Prostate gland (tissue), 2 donors: ENCODE results near the gene P3H2. TPM values are rescaled to one million over a fixed set of nuclear protein-coding genes. Genes with fewer than 3 reads are reported as not detected.

Experiments used
- DNase-seq: peaks from one replicate; pipeline ENCODE4 v3.0.0-alpha.2; 2019; ENCODE audit warnings: low spot score
- H3K27ac ChIP-seq, 2 donors: fragments of 200-600 bp; sonication (generic); 2 replicates each; pipeline ENCODE4 v1.5.1; 2017 to 2019
- H3K27me3 ChIP-seq: fragments of 200-600 bp; sonication (generic); replicated peaks from 2 replicates; pipeline ENCODE4 v1.5.1; 2019; ENCODE audit not compliant: insufficient read depth
- H3K36me3 ChIP-seq, 2 donors: fragments of 200-600 bp; sonication (generic); 1 replicate in 1 of 2; 2 replicates in 1 of 2; pipeline versions ENCODE4 v1.5.1 to v1.8.1; 2017 to 2019
- H3K4me1 ChIP-seq: fragments of 200-600 bp; sonication (generic); replicated peaks from 2 replicates; pipeline ENCODE4 v1.5.1; 2019
- H3K4me3 ChIP-seq, 2 donors: fragments of 200-600 bp; sonication (generic); 2 replicates each; pipeline ENCODE4 v1.5.1; 2017 to 2019
- H3K9me3 ChIP-seq: fragments of 200-600 bp; sonication (generic); 2 replicates; pipeline ENCODE4 v1.5.1; 2017
- CTCF ChIP-seq, 4 experiments: fragments of 200-600 bp in 2 of 4; fragments of 450-650 bp in 2 of 4; sonication (generic) in 2 of 4; IDR thresholded peaks; 1 replicate in 3 of 4; 2 replicates in 1 of 4; pipeline ENCODE4 v1.5.1; 2016 to 2019; ENCODE audit warnings: antibody characterized with exemption in 4 of 4, mild to moderate bottlenecking in 2 of 4, moderate library complexity in 2 of 4
- POLR2A ChIP-seq: fragments of 450-650 bp; IDR thresholded peaks from one replicate; pipeline ENCODE4 v1.6.1; 2016; ENCODE audit warnings: antibody characterized with exemption, mild to moderate bottlenecking
- POLR2AphosphoS5 ChIP-seq: sonication (generic); formaldehyde crosslinking; IDR thresholded peaks from one replicate; pipeline ENCODE4 v1.6.1; 2017; ENCODE audit warnings: antibody characterized with exemption
- WGBS: methylation state at CpG from one replicate; pipeline ENCODE4 v1.1.5; 2018; 5-methylcytosine and 5-hydroxymethylcytosine counted together
- intact Hi-C: fragments of 100-400 bp; cut with DNase I; formaldehyde crosslinking; loops from one replicate; pipeline ENCODE4 v1.14.2; 2022
- total RNA-seq, 2 donors: library from RNA; depleted of rRNA; stranded (reverse); fragments of >200 nt; gene quantifications; one replicate each; pipeline ENCODE4 v1.1.0, GENCODE V29; 2016

P3H2 gene
- total RNA-seq, 2 donors from 2014 or later, result 20.6 to 82.8 TPM

- H3K27ac ChIP-seq, result no peak overlapping the region
- no peaks in the 10 kb centered on the region for H3K4me1 ChIP-seq
- no peaks in the 10 kb centered on the region for H3K36me3 ChIP-seq
- no peak for DNase-seq
- intact Hi-C loops, result no loop called here
- TF ChIP-seq CTCF (IDR thresholded peaks at IDR 0.05) (no peak), POLR2A (no peak), POLR2AphosphoS5 (no peak)
- H3K4me3 ChIP-seq, result no peak overlapping the region
- WGBS, result 85% methylated on average over 5 of the region's 5 CpGs
- H3K9me3 ChIP-seq, result no peaks in the 10 kb centered on the region
- H3K27me3 ChIP-seq, result no peaks in the 10 kb centered on the region
Observed at GRCh38 chr3:190004656-190005055, 116.0 kb downstream of the P3H2 start.

GRCh38 chr3:190003681-190004123 is 117.0 kb downstream of the P3H2 start:
- intact Hi-C loops, result no loop called here
- no peaks in the 10 kb centered on the region for H3K36me3 ChIP-seq
- H3K9me3 ChIP-seq, result no peaks in the 10 kb centered on the region
- no peak overlapping the region for H3K27ac ChIP-seq
- no peak for TF ChIP-seq POLR2AphosphoS5
- TF ChIP-seq CTCF (IDR thresholded peaks at IDR 0.05), result no peak
- TF ChIP-seq POLR2A, result no peak
- no peak for DNase-seq
- WGBS, result 54% methylated on average over 3 of the region's 3 CpGs
- no peaks in the 10 kb centered on the region for H3K4me1 ChIP-seq
- H3K27me3 ChIP-seq, result no peaks in the 10 kb centered on the region
- H3K4me3 ChIP-seq, result no peak overlapping the region

- Histone ChIP-seq H3K27me3 (no peaks in the 10 kb centered on the region), H3K4me3 (no peak overlapping the region), H3K36me3 (no peaks in the 10 kb centered on the region), H3K4me1 (no peaks in the 10 kb centered on the region), H3K9me3 (no peaks in the 10 kb centered on the region), H3K27ac (no peak overlapping the region)
- no peak for DNase-seq
- 68% methylated on average over 3 of the region's 3 CpGs for WGBS
- intact Hi-C loops, result no loop called here
- TF ChIP-seq POLR2A (no peak), POLR2AphosphoS5 (no peak), CTCF (IDR thresholded peaks at IDR 0.05) (no peak)
Observed at GRCh38 chr3:190003068-190003467, 117.6 kb downstream of the P3H2 start.

- no peaks in the 10 kb centered on the region for H3K4me1 ChIP-seq
- H3K27ac ChIP-seq, result no peak overlapping the region
- TF ChIP-seq CTCF (IDR thresholded peaks at IDR 0.05) (no peak), POLR2A (no peak), POLR2AphosphoS5 (no peak)
- H3K36me3 ChIP-seq, result no peaks in the 10 kb centered on the region
- WGBS, result 83% methylated on average over 3 of the region's 3 CpGs
- intact Hi-C loops, result no loop called here
- no peaks in the 10 kb centered on the region for H3K9me3 ChIP-seq
- DNase-seq, result no peak
- H3K4me3 ChIP-seq, result no peak overlapping the region
- H3K27me3 ChIP-seq, result no peaks in the 10 kb centered on the region
Observed at GRCh38 chr3:190001426-190001825, 119.3 kb downstream of the P3H2 start.

- H3K27ac ChIP-seq, result no peak overlapping the region
- intact Hi-C loops, result no loop called here
- WGBS, result 73% methylated on average over 5 of the region's 5 CpGs
- H3K4me1 ChIP-seq, result no peaks in the 10 kb centered on the region
- H3K36me3 ChIP-seq, result no peaks in the 10 kb centered on the region
- no peaks in the 10 kb centered on the region for H3K9me3 ChIP-seq
- H3K27me3 ChIP-seq, result no peaks in the 10 kb centered on the region
- no peak for DNase-seq
- no peak overlapping the region for H3K4me3 ChIP-seq
- TF ChIP-seq POLR2AphosphoS5 (no peak), CTCF (IDR thresholded peaks at IDR 0.05) (no peak), POLR2A (no peak)
Observed at GRCh38 chr3:190000861-190001196, 119.9 kb downstream of the P3H2 start.
